Measurements from ENCODE around the gene DCN.
A peak's percentile ranks its signal among the peaks of the same experiment; 100 is the strongest.

Gene DCN

GRCh38 chr12:91129662-91130362, 52.8 kb downstream of the DCN start:
- no peak for DNase-seq

DNA sequence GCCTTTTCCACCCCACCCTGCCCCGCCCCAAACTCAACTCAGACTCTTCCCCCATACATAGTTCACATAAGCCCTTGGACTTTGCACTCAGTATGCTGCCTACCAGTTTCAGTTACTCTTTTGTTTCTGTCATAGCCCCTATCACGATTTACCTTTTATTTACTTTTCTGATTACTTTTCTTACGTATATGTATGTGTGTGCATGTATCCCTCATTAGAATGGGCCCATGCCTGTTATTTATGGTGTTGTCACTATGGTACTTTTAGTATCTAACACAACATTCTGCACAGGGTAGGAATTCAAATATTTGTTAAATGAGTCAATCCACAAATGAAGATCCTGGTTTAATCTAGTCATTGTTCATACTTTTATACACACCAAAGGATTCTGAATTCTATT, 54.9 kb downstream of the DCN start:
- no peak for DNase-seq

DNA sequence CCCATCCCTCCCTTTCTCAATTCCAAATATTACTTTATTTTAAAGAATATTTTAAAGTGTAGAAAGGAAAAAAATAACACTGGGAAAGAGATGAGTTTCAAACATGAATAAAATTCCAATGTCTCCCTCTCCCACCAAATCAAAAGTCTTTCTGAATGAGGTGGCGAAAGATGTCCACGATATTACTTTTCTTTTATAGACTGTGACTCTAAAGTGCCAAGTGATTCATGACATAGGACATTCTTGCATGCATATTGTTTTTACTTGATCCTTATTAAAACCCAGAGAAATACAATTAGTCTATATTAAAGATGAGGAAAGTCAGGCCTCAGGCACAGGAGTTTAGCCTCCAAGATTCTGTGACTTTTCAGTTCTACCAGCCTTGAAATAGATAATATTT, 55.3 kb downstream of the DCN start:
- no peak for DNase-seq

- DNase-seq: no peak
Observed at GRCh38 chr12:91126516-91126915, 56.1 kb downstream of the DCN start.

DNA sequence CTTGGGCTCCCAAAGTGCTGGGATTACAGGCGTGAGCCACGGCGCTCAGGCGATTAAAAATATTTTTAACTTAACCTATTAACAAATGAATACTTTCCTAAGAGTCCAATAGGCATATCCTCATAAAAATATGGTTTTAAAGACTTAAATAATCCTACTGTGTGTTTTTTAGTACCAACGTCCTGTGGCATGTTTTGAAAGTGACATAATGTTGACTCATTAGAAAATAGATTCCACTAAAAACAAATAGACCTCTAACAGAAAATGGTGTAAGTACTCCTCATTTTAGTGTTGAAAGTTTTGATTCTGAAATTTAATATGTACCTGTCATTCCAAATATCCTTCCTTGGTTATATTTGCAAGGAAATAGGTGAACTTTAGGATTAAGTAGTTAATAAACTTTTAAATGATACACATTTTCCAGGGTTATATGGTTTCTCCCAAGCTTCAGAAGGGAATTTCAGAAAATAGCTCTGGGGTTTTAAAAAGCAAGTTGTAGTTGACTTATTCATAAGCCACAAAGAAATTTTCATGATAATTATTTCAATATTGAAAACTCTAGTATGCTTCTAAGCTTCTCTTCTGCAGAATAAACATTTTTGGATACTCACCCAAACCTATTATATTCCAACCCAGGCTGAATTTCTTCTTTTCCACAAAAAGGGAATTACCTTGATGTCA, 59.2 kb downstream of the DCN start:
- DNase-seq: no peak

GRCh38 chr12:91120781-91121180, 61.8 kb downstream of the DCN start:
- DNase-seq: no peak

- no peak for DNase-seq
Observed at GRCh38 chr12:91119089-91119488, 63.5 kb downstream of the DCN start.

GRCh38 chr12:91113621-91114020, 69.0 kb downstream of the DCN start:
- DNase-seq: no peak

- DNase-seq: no peak
Observed at GRCh38 chr12:91111366-91112325, 71.0 kb downstream of the DCN start, which contains the start of gene LUM. TSS of gene LUM (minus strand) at chr12:91111494. CDS start at chr12:91108979, 2,515 bp downstream.

GRCh38 chr12:91110311-91110924, 72.2 kb downstream of the DCN start:
- DNase-seq: no peak

DNA sequence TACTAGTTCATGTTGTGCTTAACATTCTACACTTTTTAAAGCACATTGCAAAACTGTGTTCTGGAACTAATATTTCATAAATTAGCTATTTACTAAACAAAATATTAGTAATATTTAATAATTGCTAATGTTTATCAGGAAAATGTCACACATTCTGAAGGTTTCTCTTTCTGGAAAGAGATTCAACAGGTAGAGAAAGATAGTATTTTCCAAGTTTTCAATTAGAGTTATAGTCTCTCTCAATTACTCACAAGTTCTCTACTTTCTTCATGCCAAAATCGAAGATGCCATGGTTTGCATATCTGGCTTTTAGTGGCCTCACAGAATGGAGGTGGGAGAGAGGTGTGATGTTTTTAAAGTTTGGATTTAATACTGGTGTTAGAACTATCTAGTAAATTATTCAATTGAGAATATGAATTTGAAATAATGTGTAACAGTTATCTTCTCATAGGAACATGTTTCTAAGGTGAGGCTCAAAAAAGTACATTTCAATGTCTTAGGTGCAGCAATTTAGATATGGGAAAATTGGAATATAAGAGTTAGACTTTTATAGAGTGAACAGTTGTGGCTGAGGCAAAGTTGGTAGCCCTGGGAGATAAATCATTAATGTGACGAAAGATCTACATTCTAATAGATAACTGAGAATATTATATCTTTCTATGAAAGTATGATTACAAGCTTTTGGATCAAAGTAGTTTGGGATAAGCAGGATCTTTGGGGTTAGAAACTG, 72.9 kb downstream of the DCN start:
- DNase-seq: no peak

DNA sequence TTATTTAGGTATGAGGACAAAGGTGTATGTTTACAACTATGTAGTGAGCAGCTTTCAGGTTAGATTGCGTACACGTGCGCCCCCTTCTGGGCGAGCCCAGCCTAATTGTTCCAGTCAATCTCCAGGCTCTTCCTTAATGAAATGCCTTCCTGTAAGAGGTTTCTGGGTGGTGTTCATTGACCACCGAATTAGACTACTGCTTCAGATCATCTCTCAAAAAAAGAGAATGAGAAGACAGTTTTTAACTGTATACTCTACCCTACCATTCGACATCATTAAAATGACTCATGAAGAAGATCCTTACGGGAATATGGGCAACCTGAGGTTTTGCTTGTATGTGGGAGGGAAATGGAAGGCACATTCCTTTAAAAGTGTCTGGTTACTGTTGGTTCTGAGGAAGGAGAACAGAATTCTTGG, 73.5 kb downstream of the DCN start:
- peak; percentile 20 for DNase-seq

DNA sequence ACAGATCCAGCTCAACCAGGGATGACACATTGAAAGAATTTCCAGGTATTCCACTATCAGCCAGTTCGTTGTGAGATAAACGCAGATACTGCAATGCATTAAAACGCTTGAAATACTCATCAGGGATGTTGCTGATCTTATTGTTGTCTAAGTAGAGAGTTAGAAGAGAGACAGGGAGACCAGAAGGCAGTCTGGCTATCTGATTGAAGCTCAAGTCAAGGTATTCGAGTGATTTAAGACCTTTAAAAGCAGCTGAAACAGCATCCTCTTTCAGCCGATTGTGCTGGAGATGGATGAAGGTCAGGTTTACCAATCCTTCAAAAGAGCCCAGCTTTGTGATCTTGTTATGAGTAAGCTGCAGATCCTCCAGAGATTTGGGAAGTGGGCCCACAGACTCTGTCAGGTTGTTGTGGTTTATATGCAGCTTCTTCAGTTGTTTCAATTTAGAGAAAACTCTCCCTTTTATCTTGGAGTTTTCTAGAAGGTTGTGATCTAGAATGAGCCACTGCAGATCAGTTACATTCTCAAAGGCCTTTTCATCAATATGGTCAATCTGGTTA, 74.3 kb downstream of the DCN start:
- no peak for DNase-seq

GRCh38 chr12:91106283-91106682, 76.3 kb downstream of the DCN start:
- no peak for DNase-seq

- DNase-seq: no peak
Observed at GRCh38 chr12:91105807-91106206, 76.8 kb downstream of the DCN start.

- no peak for DNase-seq
Observed at GRCh38 chr12:91104812-91105466, 77.7 kb downstream of the DCN start.

DNA sequence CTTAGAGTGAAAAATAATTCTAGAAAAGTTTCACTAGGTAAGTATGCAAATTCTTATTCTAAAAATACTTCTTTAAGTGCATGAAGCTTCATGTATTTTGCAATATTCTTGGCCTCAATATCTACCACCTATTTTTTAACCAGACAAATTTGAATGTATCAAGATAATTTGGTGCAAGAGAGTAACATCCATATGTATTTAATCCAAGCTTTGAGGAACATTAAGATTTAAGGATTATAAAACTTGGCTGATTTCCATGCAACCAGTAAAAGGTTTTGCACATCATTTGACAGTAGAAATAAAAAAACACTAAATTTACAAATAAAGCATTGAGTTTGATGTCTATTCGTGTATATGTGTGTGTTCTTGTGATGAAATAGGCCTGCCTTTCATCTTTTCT, 79.0 kb downstream of the DCN start:
- no peak for DNase-seq

GRCh38 chr12:91103101-91103500, 79.5 kb downstream of the DCN start:
- no peak for DNase-seq

DNA sequence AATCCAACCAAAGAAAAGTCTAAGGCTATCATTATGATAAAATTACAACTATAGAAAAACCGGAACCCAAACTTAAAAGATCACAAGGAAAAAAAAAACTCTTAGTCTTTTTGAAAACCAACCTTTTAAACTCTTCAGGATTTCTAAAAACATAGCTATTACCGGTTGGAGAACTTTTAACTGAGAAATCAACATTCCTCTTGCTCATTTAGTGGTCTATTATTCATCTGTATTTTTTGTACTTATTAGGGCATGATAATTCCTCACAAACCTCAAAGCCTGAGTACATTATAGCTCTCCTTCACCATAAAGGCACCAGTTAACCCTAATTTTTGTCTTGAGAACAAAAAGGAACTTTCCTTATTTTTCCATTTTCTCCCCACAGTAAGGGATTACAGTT, 81.7 kb downstream of the DCN start:
- DNase-seq: no peak

GRCh38 chr12:91099836-91100235, 82.8 kb downstream of the DCN start:
- DNase-seq: no peak

GRCh38 chr12:91099341-91099740, 83.3 kb downstream of the DCN start:
- DNase-seq: no peak

All from activated T-cell treated with anti-CD3 and anti-CD28 coated beads, Interleukin-2, amount 50 U/mL, for 1 hour (primary cell).